HG03064 (cell line): ENCODE data around the gene PLEKHA5.
"Not testable (repeated sequence)": the region's sequence is repeated elsewhere in the genome, so short reads cannot be mapped to it uniquely, and the experiment has no call there.

Source experiments
- ATAC-seq: cut with Tn5 transposase; IDR thresholded peaks from one replicate; pipeline ENCODE4 v1.9.1; 2021; ENCODE audit warnings: low read depth; ENCODE audit not compliant: unreplicated experiment

Gene PLEKHA5

DNA sequence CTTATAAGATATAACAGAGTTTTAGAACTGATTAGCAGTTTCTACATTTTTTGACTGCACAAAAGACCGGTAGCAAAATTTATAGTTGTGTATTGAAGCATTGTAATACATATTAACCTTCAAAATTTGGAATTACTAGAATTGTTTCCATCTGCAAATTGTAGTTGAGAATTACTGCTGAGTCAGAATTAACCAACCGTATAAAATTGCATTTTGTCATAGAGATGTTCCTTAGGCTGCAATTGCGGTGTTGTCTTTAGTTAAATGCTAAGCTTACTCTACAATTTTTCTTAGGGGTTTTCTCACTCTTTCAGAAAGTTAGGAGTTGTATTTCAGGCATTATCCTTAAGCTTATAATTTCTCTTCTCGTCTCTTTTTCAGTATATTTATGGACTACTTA, 132.2 kb downstream of the PLEKHA5 start:
- ATAC-seq, result no peak

DNA sequence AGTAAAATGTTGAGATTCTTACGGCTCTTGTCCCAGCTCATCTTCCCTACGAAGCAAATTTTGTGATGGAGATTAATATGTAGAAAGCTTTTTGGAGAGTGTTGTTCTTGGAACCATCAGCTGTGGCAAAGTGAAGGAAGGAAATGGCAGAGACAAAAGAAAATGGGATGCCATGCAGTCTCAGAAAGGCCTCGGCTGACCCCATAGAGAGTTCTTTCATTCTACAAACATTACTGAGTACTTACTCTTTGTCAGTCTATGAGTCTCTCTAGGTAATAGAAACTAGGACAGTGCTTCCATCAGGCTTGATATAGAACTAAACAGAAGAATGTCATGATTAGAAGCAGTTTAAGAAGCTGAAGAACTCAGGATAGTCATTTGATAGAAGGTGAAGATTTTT, 134.1 kb downstream of the PLEKHA5 start:
- no peak for ATAC-seq

DNA sequence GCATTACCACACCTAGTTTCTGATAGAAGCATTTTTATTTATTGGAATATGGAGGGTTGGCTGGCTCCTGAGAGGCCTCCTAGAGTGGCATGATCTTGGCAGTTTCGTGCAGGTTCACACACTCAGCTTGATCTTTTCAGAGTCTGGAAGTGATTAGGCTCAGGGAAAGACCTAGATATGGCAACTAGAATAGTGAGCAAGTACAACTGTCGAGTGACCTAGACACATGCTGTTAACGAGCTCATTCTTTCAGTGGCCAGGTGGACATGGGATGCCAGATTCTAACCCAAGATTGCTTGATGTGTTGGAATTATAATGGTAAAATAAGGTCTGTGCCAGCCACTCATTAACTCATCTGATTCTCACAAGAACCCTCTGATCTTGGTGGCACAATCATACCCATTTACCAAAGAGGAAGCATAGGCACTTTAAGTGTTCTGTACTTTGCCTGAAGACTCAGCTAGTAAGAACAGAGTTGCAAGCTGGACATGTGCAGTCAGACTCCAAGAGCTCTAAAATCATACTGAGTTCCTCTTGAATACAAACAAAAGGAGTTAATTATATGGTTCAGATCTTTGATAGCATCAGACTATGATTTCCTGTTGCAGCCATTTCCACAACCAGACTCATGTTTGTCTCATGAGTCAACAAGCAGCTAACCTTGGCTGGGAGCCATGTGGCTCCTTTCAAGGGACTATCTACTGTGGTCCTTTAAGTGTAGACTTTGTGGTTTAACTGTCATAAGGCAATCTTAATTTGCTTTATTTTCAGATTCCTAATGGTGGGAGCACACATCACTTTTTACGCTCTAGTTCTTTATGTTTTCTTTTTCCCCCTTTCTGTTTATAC, 144.2 kb downstream of the PLEKHA5 start:
- ATAC-seq, result no peak

DNA sequence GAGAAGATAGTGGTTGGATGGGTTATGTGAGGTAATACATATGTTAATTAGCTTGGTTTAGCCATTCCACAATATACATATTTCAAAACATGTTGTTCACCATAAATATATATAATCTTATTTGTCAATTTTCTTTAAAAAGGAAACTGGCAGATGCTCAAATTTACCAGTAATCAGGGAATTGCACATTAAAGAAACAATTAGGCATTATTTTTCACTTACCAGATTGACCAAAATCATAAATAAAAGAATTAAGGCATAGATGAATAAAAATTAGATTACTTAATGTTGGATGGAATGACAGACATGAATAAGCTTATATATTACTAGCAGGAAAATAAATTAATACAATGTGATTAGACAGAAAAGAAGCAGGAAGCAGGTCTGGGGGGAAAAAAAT, 147.2 kb downstream of the PLEKHA5 start:
- ATAC-seq, result no peak

DNA sequence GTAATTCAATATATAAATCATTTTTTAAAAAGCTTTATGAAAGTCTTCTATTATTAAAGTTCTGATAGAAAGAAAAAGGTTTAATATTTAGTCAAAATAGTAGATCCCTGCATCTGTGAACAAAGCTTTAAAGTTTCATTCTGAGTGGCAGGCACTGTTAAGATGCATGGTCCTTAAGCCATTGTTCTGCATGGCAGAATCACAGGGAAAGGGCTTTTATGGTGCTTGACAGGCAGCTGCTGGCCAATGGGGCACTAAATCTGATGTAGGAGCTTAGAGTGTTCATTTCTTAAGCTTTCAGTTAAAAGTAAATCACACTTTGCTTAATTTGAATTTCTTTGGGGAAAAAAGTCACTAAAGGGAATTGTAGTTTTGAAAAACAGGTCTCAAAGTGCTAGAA, 148.2 kb downstream of the PLEKHA5 start:
- no peak for ATAC-seq

DNA sequence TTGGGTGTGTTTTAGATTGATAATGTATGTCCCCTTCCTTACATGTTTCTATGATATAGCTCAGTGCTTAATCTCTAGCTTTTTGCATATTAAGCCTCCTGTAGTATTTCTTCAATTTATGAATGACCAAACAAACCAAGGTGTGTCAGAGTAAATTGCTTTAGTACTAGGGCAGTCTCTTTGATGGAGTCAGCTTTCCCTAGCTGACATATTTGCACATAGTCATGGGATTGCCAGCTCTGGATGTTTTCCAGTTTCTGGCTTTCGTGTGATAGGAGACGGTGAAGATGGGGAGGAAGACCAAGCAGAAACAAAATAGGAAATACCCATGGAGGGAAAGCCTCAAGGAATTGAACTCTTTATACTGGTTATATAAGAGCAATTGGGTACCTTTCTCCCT, 148.9 kb downstream of the PLEKHA5 start:
- no peak for ATAC-seq

DNA sequence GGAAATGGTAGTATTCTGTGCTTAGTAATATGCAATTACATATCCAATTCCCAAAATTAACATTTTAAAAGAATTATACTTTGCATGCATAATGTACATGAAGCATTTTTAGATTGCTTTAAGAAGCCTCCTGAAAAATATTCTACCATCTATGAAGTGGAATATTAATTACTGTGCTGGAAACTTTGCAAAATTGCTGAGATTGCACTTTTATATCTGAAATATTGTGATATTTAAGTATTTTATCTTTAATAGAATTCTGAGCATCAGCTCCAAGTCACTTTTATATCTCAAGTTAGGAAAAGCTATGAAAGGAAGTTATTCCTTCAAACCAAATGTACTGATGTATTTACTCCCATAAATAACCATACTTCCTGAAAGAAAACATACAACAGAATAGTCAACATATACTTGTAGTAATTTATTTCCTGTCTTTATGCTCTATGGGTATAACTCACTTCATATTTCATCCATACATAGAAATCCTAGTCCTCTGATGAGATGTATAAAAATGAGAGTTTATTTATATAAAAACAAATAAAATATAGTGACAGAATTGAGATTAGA, 152.7 kb downstream of the PLEKHA5 start:
- ATAC-seq, result no peak

DNA sequence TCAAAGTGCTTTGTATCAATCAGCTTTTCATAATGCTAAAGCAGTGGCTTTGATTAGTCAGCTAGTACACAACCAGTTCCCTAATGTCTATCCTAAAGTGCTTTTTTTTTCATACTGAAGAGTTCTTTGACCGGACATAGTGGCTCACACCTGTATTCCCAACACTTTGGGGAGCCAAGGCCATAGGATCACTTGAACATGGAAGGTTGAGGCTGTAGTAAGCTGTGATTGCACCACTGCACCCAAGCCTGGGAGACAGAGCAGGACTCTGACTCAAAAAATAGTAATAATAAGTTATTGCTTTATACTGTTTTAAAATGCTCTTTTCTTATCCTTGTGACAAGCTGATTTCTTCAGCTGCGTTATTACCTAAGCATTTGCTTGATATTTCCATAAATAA, 155.1 kb downstream of the PLEKHA5 start:
- no peak for ATAC-seq

DNA sequence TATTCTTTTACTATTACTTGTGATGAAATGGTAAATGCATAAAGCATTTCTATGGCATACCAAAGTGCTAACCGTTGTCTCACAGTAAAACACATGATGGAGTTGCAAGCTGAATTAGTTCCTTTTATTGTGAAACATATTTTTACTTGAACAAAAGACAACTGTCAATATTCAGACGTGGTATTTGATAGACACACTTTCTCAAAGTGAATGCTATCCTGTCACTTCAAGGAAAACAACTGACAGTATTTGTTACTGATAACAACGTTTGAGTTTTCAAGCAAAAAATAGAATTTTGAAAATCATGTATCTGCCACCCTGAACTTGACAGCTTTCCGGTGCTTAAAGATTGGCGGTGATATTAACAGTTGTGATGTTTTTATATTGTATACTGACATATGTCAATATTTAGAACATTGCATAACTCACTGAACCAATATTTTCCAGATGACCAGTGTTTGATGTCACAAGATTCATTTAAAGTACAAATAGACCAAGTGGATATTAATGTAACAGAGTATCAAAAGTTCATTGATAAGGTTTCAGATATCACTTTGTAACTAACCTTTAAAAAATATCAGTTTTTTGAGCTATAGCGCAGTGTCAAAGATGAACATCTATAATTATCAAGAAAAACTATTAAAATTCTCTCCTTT, 156.4 kb downstream of the PLEKHA5 start:
- no peak for ATAC-seq

DNA sequence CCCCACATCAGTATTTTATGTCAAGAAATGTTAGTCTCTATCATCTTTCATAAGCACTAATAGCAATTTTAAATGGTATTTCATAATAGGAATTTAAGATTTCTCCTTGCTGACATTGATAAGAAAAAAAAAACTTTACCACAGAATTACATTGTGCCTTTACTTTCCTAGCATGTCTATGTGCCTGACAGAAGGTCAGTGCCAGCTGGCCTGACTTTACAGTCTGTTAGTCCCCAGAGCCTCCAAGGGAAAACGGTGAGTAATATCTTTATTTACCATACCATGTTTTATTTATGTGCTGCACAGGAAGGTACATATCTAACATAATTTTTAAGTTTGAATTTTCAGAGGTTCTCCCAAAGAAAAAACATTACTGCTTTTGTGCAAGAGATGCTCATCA, 157.8 kb downstream of the PLEKHA5 start:
- ATAC-seq, result no peak

DNA sequence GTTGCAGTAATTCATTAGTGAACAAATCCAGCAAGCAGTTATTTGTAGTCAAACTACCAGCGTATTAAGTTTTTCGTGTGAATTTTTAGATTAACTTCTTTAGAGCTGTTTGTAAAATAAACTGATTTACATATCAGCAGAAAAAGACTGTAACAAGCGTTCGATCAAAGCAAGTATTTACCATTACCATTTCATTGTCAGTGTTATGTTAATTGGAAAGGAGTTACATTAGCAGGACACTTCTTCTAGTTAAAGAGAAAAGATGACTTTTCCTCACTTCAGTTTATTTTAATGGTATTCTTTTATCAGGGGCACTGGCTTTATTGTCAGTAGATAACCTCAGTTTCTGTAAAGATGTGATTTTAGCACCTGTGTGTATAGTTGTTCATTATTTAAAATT, 158.6 kb downstream of the PLEKHA5 start:
- no peak for ATAC-seq

DNA sequence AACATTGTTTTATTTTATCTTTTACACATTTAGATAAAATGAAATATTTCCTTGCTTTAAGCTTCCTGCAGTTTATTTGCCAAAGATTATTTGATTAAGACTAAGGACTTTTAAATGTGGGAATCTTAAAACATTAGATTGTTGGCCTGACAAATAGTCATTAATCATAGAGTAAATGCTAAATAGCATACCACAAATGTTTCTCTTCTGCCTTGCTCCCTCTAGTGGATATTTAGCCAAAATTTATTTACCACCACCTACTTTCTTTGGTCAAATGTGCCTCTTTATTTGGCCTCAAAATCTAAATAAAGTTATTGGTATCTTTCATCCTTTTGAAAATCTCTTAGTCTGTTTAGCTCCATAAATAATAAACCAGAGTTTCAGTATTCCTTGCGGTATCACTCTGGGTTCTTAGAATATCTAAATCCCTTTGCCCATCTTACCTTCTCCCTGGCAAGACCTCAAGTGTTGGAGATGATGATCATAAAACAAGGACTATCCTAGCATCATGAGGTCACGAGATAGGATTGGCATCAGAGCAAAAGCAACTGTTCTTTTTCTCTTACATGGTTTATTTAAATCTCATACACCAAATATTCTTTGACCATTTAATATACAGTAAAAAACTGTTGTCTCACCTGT, 159.2 kb downstream of the PLEKHA5 start:
- no peak for ATAC-seq

DNA sequence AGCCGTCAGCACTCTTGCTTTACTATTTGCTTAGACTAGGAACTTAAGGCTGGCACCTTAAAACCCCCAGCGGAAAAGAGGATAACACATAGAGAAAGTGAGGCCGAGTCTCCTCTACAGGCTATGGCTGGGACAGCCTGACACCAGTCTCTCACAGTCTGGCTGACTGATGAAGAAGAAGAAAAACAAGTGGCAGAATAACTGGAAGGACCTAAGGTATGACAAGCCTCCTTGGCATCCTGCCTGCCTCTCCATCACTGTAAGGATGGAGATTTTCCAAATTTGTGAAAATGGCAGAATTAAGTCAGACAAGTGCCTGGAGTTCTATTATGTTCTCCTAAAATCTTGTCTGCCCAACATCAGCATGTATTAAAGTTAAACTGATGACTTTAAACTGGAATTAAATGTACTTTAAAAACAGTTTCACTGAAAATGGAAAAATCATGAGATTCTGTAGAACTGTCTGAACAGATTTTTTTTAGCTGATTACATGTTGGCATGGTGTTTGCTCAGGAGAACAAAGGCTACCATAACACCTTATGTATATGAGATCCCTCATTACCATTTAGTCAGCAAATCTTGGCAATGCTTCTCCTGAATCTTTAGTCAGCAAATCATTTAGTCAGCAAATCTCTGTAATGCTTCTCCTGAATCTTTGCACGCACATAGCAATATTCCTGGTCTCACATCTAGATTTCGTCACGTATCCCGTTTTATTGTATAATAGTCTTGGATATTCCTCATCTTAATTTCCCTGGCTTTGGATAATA, 169.5 kb downstream of the PLEKHA5 start:
- no peak for ATAC-seq

DNA sequence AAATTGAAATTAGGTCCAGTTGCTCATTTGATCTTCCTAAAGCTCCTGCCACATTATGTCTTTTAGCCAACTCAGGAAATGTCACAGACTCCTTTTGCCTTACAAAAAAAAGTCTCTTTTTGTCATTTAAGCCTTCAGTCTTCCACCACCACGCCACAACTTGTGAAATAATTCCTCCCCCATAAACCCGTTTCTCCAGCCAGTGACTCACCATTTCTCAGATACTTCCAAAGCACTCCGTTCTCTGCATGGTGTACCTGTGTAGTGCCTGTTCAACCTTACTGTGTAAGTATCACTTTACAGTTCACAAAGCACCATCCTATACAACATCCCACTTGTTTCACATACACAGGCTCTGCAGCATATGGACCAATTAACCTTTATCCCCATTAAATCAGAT, 170.2 kb downstream of the PLEKHA5 start:
- no peak for ATAC-seq

DNA sequence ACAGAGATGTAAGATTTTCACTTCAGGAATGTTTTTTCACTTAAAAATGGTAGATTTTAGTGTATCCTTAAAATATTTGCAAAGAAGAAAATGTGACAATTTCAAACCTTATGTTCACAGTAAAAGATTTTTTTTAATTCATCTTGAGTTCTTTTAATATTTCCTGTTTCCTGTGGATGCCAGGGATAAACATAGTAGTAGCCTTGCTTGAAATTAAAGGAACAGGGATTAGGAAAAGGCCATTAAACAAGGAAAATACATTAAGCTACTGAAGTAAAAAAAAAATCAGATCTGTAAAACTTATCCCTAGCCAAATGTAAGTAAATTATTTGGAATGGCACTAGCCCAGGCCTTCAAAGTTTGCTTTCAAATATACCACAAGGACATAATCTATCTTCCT, 171.7 kb downstream of the PLEKHA5 start:
- no peak for ATAC-seq

DNA sequence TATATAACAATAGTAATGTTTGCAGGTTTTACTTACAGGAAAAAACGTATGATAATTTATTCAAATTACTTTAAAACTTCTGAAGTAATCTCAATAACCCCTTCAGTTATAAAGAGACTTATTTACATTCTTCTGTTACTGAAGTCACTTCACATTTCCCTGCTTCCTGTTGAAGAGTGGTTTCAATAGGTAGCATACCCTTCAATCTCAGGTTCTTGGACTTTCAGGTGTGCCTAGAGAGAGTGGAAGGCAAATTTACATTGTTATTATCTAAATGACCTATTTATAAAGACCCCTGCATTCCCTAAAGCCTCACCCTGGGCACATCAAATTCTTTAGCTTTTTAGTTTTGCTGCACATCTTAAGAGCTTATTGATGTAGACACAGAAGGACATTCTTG, 172.2 kb downstream of the PLEKHA5 start:
- ATAC-seq, result no peak

DNA sequence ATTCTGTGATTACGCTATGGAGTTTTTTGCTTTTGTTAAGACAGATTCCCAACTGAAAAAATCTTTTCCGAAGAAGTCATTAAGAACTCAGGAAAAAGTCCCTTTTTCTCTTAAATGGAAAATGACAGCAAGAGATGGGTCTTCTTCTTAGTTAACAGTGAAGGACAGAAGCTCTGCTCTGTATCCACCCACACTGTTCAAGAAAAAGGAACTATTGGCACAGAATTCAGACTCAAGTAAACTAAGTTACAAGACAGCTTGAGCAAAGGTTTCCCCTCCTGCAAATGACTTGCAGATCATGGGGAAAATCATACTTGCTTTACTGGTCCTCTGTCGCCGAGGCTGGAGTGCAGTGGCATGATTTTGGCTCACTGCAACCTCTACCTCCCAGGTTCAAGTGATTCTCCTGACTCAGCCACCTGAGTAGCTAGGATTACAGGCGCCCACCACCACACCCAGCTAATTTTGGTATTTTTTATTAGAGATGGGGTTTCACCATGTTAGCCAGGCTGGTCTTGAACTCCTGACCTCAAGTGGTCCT, 172.6 kb downstream of the PLEKHA5 start:
- no peak for ATAC-seq

DNA sequence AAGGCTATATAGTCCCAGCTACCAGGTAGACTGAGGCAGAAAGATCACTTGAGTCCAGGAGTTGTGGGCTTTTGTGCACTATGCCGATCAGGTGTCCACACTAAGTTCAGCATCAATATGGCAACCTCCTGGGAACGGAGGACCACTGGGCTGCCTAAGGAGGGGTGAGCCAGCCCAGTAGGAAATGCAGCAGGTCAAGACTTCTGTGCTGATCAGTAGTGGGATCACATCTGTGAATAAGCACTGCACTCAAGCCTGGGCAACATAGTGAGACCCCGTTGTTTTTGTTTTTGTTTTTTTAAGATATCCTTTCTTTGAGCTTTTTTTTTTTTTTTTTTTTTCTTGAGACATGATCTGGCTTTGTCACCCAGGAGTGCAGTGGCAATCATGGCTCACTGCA, 174.0 kb downstream of the PLEKHA5 start:
- ATAC-seq, result no peak

DNA sequence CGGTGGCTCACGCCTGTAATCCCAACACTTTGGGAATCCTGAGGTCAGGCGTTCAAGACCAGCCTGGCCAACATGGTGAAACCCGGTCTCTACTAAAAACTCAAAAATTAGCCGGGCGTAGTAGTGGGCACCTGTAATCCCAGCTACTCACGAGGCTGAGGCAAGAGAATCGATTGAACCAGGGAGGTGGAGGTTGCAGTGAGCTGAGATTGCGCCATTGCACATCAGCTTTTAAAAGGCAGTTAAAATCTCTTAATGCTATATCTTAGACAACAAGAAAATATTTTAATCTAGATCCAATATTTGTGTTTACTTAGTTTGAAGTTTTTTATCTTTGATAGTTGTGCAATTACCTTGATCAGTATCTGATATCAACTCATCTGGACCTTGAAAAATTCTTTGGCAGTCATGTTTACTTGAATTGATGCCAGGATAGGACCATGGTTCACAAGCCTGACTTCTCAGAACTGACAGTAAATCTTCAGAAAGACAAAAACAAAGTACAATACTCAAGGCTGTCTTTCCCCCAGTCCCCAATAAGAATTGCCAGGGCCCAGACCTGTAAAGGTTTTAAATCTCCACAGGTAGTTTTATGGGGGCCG, 174.7 kb downstream of the PLEKHA5 start:
- no peak for ATAC-seq

DNA sequence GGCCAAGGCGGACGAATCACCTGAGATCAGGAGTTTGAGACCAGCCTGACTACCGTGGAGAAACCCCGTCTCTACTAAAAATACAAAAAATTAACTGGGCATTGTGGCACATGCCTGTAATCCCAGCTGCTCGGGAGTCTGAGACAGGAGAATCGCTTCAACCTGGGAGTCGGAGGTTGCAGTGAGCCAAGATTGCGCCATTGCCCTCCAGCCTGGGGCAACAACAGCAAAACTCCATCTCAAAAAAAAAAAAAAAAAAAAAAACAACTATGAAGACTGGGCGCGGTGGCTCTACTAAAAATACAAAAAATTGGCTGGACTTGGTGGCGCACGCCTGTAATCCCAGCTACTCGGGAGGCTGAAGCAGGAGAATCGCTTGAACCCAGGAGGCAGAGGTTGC, 176.1 kb downstream of the PLEKHA5 start:
- ATAC-seq, result not testable (repeated sequence)
